Cardiac septum (tissue), 1 donor: ENCODE measurements around the gene HDAC9. TPM values are rescaled to one million over a fixed set of nuclear protein-coding genes. Genes with fewer than 3 reads are reported as not detected.

Experiments used
- DNase-seq: peaks from one replicate; pipeline ENCODE4 v3.0.0-alpha.2; 2020; ENCODE audit warnings: low spot score
- intact Hi-C: fragments of 100-400 bp; cut with DNase I; formaldehyde crosslinking; loops from one replicate; pipeline ENCODE4 v1.14.0; 2022
- total RNA-seq: library from RNA; stranded (reverse); fragmentation: NEBNext Ultra II Directional; extraction: Animal tissue kit (Norgen Biotek cat#: 25700); gene quantifications from one replicate; pipeline ENCODE4 v1.2.1, GENCODE V29; 2021
- donor health status: DM: no; HTN: no; CAD: no.

Gene HDAC9
- total RNA-seq, 1 donor from 2014 or later, result 87.5 TPM

DNA sequence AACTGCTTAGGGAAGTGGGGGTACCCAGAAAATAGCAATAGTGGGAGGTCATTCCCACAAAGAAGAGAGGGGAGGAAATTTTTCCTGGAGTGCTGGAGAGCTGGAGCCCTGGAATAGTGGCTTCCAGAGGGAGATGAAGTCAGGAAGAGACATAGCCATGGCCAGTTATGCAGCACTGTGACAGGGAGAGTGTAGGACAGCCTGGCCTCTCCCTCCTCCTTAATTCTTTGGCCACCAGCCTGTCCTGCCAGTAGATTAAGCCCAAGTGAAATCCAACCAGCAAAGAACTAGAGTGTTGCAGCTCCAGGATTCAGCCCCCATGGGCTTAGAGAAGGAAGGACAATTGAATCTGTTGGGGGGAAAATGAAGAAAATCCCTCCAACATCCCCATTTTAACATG is 130.5 kb downstream of the HDAC9 start:
- no peak for DNase-seq
- intact Hi-C loops, result no loop called here

DNA sequence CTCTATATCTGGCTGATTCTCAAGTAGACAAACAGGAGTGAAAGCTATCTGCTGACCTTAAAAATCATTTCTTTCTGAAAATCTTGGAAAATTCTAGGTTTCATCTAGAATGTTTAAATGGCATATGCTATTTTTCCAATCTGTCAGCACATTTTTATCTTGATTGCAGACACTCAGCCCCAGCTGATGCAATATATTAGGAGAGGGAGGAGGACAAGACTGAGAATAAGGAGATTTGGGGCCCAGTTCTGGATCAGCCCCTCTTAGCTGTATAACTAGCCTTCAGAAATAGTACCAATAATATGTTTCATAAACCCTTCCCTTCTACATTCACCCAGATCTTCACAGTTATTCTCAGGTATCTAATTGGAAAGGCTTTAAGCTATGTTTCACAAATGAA is 131.2 kb downstream of the HDAC9 start:
- DNase-seq, result no peak
- intact Hi-C loops, result no loop called here

DNA sequence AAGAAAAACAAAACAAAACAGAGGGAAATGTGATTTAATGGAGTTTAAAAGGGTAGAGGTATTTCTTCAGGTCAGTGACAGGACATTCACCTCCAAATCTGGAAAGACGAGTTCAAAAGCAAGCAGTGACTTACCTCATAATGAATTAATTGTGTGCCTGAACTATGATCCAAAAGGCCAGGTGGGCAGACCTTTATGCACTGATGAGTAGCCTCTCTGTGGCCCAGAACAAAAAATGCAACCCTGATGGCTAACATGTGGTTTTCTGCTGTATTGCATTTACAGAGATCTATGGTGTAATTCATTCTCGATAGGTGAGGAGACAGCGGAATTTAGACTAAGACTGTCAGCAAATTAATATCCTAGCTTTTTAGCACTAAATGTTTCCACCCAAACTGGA is 142.0 kb downstream of the HDAC9 start:
- no peak for DNase-seq
- intact Hi-C loops, result no loop called here

DNA sequence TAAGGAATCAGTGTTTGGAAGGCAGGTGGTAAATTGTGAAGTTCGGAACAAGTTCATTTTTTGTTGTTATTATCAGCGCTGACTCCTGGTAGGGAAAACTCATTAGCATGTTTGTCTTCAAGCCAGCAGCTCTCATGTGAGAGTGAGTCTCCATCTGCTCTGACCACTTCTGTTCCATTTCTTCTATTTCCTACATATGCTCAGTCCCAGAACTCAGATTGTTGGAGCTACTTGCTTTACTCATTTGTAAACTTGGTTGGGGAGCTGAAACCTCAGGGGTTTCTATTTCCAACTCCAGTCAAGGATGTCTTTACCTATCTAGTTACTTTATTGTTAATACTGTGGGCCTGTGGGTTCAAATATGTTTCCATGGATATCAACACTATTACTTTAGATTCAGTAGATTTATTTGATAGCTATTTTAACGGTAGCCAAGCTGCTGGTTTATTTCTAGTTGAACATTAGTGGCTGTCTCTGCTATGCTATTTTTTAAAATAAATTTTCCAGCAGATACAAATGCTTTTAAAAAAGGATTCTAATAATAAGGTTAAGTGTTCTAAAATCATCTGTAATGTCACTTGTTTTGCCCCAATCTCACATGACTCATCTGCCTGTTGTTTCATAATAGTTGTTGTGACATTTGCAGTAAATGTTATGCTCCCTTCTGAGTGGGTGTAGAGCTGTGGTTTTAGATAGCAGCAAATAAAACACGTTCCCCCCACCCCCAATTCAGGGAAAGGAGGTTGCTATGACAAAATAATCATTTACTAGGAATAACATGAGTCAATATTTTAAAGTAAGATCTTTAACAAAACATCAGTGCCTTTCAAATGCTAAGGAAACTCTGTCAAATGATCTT is 143.3 kb downstream of the HDAC9 start:
- intact Hi-C loops, result no loop called here
- DNase-seq, result no peak

DNA sequence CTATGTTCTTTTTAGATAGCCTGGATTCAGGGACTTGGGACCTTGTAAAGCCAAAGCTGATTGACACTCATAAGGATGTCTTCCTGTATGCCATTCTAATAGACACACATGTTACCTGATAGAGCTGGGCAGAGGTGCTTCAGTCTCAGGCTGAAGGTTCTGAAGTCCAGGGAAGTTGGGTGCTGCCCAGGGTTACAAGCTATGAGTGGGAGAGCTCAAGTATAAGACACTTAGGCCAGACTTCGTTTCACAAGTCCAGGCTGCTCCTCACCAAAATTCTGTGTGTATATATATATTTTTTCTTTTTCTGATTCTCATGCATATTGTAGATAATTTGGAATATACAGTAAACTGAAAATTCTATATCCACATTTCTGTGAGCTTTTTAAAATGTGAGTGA is 144.2 kb downstream of the HDAC9 start:
- DNase-seq, result no peak
- intact Hi-C loops, result no loop called here

DNA sequence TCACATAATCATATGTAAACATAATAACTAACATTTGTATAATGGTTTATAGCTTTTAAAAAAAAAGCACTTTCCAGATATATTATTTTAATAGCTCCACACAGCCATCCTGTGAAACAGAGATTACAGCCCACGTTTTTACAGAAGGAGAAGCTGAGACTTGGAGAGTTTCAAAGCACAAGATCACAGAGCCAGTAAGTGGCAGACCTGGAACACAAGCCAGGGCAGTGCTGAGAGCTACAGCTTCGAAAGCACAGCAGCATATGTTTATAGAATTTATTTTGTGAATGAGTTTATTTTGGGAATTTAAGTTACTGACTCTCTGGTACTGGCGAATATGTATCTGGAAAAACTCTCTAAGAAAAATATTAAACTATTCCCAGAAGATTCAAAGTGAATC is 149.4 kb downstream of the HDAC9 start:
- no peak for DNase-seq
- intact Hi-C loops, result no loop called here

DNA sequence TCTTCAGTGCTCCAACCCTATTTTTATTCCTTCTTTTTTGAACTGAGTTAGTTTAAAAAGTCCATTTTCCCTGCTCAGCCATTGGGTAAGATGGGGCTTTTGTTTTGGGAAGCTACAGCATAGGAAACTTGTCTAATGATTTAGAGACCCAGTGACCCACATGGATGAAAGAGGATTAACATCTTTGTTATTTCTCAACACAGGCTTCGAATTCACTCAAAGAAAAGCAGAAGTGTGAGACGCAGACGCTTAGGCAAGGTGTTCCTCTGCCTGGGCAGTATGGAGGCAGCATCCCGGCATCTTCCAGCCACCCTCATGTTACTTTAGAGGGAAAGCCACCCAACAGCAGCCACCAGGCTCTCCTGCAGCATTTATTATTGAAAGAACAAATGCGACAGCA is 152.0 kb downstream of the HDAC9 start:
- intact Hi-C loops, result no loop called here
- no peak for DNase-seq

DNA sequence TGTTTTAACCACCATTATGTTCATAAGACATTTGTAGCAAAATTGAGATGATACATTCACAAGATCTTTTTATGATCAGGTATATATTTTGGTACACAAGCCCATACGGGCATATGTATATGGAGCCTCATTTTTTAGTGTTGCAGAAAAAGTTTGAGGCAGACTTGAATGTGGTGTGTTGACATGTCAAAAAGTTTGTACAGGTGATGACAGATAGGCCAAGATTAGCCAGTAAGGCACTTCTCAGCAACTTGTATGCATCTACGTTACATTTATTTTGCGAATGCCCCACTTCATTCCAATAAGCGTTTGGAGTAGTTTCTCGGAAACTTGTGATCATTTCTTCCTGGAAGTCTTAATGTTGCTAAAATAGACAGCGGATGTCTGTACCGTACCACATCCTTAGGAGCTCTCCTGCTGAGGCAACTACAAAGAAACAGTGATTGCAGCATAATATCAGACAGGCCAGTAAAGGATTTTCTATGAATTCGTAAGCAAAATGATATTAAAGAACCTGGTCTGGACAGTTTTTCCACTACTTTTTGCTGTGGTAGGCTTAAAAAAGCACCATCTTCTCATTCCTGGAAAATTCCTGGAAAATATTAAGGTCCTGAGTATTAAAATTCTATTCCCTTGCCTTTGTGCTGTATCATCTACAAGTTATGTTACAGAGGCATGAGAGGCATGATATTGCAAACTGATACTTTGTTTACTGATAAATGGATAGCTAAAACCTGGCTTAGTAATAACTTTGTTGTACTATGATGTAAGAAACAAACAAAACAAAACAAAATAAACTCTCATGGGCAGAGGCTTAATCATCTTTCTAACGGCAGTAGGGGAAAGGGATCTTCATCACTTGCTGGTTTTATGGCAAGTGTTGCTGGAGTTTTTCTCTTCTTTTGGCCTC is 153.6 kb downstream of the HDAC9 start:
- no peak for DNase-seq
- intact Hi-C loops, result no loop called here

DNA sequence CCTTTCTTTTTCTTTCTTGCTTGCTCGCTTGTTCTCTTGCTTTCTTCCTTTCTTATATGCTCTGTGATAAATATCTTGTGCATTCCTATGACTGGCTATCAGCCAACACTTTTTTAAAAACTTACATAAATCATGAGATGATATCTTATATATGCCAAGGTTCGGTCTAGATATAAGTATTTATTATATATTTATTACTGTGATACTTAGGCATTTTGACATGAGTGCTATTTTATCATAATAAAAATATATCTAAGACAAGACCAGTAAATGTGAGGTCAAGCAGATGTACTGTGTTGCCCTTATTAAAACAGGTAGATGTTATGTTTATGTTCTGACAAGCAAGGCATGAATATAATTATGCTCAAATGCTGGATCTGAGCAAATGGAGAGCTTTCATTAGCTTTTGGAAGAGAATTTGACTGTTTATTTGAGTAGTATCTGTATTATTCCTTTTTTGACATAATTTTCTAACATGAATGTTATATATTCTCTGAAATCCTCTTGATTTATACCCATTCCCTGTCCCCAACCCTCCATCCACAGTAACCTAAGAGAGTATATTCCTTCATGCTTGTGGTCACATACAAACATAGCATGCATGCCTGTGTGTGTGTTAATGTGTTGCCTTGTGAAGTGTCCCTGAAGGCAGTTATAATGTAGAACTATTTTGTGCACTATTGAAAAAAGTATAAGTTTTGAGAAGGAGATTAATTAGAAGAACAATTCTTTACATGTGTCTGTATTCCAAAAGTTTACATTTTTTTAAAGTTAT is 158.0 kb downstream of the HDAC9 start:
- intact Hi-C loops, result loop anchor here (5.0 kb wide), 1 partner anchor 301 kb away; no protein-coding TSS in a partner anchor
- DNase-seq, result no peak

DNA sequence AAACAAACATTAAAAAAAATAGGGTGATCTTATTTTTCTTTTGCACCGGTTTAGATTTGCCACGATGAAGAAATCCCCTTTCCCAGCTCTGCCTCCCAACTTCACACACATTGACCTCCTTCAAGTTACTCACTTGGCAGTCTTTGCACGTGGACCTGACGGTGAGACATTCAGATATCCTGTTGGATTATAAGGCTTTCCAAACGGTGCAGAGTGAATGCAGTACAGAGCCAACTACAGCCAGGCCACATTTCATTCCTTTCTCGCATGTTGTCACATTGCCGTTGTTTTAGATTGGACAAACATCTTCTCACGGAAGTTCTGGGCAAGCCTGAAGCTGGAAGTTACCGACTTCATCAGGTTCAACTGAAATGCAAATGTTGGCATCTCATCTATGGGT is 159.2 kb downstream of the HDAC9 start:
- intact Hi-C loops, result loop anchor here (5.0 kb wide), 1 partner anchor 302 kb away; no protein-coding TSS in a partner anchor
- no peak for DNase-seq

DNA sequence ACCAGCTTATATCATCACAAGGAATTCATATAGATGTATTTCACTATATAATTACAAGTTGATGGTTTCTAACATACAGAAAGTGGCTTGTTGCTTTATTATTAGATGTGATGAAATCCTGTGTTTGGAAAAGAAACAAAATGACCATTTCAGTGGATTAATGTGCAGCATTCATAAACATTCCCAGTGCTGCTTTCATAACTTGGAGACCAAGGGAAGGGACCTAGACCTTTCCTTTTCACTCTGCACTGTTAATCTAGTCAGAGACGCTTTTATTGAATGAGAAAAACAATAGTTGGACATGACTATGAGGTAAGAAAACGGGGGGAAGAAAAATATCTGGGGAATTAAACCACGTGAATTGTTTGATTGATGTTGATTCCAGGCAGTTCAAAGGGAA is 160.0 kb downstream of the HDAC9 start:
- DNase-seq, result no peak
- intact Hi-C loops, result no loop called here

DNA sequence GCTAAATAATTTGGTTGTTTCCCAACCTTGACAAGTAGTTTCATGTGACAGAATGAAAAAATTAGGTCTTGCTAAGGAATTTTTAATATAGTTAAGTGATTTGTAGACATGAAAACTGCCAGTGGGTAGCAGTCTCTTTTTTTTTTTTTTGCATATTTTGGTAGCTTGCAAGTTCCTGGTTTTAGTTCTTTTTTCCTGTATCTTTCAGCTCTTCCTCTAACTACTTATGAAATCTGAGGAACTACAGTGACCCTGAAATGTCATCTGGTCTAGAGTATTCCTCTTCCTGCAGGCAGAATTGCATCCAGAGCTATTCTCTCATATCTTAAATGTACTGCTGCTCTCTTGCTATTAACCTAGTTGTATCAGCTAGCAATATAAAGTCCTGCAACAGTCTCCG is 160.4 kb downstream of the HDAC9 start:
- intact Hi-C loops, result no loop called here
- no peak for DNase-seq

DNA sequence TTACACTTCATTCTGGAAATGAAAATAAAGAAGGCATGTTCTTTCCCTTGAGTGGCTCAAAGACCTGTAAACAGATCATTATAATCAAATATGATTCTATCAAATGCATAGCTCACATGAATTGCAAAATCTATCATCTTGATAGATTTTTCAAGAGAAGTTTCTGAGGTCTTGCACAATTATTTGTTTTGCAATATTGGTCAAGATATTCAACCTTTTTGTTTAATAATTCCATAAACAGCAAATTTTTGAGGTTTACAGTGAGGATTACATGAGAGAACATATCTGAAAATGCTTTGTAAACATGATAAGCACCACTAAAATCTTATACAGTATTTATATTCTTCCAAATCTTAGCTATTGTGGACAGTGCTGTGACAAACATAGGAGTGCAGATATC is 160.8 kb downstream of the HDAC9 start:
- DNase-seq, result no peak
- intact Hi-C loops, result no loop called here

DNA sequence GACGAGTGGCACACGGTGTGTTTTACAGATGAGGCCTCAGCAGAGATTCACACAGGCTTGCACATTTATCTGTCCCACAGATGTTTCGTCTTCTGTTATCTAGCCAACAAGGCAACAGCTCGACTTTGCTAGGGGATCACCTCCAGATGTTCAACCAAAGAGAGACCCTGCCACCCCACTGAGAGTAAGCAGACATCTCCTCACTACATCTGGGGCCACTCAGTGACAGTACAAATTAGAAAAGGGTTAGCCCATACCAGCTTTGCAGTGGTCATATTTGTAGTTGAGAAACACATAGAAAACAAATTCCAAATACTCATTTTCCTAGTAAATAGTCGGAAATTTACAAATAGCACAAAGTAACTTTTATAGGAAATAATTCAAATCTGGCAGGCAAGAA is 164.2 kb downstream of the HDAC9 start:
- DNase-seq, result no peak
- intact Hi-C loops, result no loop called here

DNA sequence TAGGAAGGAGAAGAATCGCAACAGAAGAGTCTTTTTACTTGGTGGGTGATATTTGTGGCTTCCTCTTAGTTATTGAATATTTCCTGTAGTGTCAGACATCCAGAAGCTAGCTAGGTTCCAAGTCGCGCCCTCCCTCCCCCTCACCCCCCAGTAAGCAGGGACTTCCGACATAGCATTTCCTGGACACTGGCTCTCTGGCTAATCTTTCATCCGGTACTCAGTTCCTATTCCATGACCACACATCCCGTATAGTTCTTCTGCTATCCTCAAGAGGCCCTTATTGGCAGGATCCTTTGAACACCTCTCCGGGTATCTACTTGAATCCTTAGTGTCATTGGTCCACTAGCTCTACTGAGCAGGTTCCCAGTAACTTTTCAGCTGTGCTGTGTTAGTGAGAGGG is 167.8 kb downstream of the HDAC9 start:
- intact Hi-C loops, result no loop called here
- DNase-seq, result no peak

DNA sequence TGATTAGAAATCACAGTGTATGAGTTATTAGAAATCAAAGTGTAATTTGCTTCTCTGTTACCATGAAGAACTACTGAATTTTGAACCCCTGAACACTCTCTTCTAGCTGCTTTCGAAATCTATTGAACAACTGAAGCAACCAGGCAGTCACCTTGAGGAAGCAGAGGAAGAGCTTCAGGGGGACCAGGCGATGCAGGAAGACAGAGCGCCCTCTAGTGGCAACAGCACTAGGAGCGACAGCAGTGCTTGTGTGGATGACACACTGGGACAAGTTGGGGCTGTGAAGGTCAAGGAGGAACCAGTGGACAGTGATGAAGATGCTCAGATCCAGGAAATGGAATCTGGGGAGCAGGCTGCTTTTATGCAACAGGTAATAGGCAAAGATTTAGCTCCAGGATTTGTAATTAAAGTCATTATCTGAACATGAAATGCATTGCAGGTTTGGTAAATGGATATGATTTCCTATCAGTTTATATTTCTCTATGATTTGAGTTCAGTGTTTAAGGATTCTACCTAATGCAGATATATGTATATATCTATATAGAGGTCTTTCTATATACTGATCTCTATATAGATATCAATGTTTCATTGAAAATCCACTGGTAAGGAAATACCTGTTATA is 170.7 kb downstream of the HDAC9 start:
- intact Hi-C loops, result loop anchor here (5.0 kb wide), 2 partner anchors 74 to 294 kb away; no protein-coding TSS in a partner anchor
- peak; percentile 83 for DNase-seq

DNA sequence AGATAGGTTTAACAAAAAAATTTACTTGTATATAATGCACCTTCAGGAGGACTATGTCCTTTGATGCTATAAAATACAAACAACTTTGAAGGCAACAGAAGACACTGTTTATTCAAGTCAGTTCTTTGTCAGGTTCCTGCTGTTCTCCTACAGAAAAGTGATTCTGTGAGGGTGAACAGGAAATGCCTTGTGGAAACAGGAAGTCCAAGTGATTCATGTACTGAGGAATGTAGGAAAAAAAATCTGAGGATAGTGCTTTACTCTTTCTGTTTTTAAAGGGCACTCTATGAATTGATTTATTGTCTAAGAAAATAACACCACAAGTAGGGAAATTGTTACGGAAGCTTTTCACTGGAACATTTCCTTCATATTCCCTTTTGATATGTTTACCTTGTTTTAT is 171.9 kb downstream of the HDAC9 start:
- intact Hi-C loops, result loop anchor here (5.0 kb wide), 2 partner anchors 75 to 295 kb away; no protein-coding TSS in a partner anchor
- no peak for DNase-seq

DNA sequence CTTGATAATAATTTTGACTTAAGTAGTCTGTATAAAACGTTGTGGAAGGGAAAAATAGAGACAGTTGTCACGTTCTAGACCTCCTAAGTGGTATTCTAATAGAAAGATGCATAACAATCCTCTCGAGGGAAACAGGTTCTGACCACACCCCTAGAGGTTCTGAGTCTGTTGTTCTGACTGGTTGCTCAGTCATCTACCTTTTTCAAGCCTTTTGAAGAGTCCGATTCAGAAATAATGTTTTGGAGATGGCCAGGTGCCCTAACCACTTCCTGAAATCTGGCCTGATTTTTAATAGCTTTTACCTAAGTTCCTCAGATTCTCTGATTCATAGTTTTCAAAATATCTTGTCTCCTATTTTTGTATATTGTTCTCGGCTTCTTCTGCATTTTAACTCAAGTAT is 175.6 kb downstream of the HDAC9 start:
- intact Hi-C loops, result no loop called here
- no peak for DNase-seq

DNA sequence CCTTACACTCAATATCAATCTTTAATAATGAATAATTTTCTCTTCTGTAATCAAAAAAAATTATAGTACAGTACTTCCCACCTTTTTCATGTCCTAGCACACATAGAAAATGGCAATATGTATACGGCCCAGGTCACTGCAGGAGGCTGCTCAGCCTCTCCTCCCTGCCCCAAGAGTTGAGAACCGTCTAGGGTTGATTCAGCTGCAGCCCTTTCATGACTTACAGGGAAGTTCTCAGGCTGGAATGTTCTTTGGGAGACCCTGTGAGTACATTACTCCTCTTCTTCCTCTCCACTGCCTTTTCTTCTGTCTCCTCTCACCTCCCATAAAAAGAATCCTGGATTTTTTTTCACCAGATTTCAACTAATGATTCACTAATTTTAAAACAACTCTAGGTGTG is 180.0 kb downstream of the HDAC9 start:
- intact Hi-C loops, result no loop called here
- DNase-seq, result no peak
